Stomach (tissue), 9 donors: ENCODE measurements around the gene HBA1. TPM values are rescaled to one million over a fixed set of nuclear protein-coding genes. Genes with fewer than 3 reads are reported as not detected.
"Not testable (repeated sequence)": the region's sequence is repeated elsewhere in the genome, so short reads cannot be mapped to it uniquely, and the experiment has no call there.

Experiments used
- DNase-seq, 2 donors: peaks; one replicate each; pipeline versions ENCODE4 v3.0.0 to v3.0.0-alpha.2; 2013 to 2019
- H3K27ac ChIP-seq, 5 donors: fragments of 200-600 bp in 4 of 5; sonication (generic) in 4 of 5; one replicate each; pipeline ENCODE4 v1.5.1; 2013 to 2019; ENCODE audit warnings: mild to moderate bottlenecking in 1 of 5, moderate library complexity in 1 of 5
- H3K27me3 ChIP-seq, 3 donors: fragments of 200-600 bp; sonication (generic); one replicate each; pipeline ENCODE4 v1.5.1; 2017 to 2019; ENCODE audit warnings: mixed run types in 1 of 3
- H3K36me3 ChIP-seq, 4 donors: fragments of 200-600 bp; sonication (generic); 1 replicate in 3 of 4; 2 replicates in 1 of 4; pipeline ENCODE4 v1.5.1; 2016 to 2019
- H3K4me1 ChIP-seq, 4 donors: fragments of 200-600 bp; sonication (generic); one replicate each; pipeline ENCODE4 v1.5.1; 2016 to 2019
- H3K4me3 ChIP-seq, 4 donors: fragments of 200-600 bp; sonication (generic) in 3 of 4; one replicate each; pipeline ENCODE4 v1.5.1; 2016 to 2019; ENCODE audit warnings: mild to moderate bottlenecking in 1 of 4
- H3K9me3 ChIP-seq, 4 donors: fragments of 200-600 bp; sonication (generic); one replicate each; pipeline ENCODE4 v1.5.1; 2016 to 2019
- EP300 ChIP-seq: sonication (generic); formaldehyde crosslinking; IDR thresholded peaks from one replicate; pipeline ENCODE4 v1.6.1; 2017; ENCODE audit warnings: antibody characterized with exemption
- POLR2A ChIP-seq, 4 donors: fragments of 450-650 bp; IDR thresholded peaks; one replicate each; pipeline ENCODE4 v1.6.1; 2016; ENCODE audit warnings: antibody characterized with exemption in 4 of 4, control low read depth in 2 of 4, mild to moderate bottlenecking in 1 of 4, moderate library complexity in 1 of 4
- POLR2AphosphoS5 ChIP-seq, 3 donors: sonication (generic); formaldehyde crosslinking; IDR thresholded peaks; one replicate each; pipeline ENCODE4 v1.6.1; 2016; ENCODE audit warnings: antibody characterized with exemption in 3 of 3
- WGBS, 5 donors: extraction: QIAGEN DNeasy Blood & Tissue Kit in 3 of 5; methylation state at CpG; one replicate each; pipeline versions ENCODE4 v1.1.5 to v1.1.7; 2013 to 2018; 5-methylcytosine and 5-hydroxymethylcytosine counted together
- intact Hi-C: fragments of 100-400 bp; cut with DNase I; formaldehyde crosslinking; loops from one replicate; pipeline ENCODE4 v1.15.1; 2023; ENCODE audit warnings: low total_unique reads
- polyA plus RNA-seq, 3 donors: library from polyadenylated mRNA; stranded (reverse); fragments of 200-250 nt; gene quantifications; one replicate each; pipeline ENCODE4 v1.2.3, GENCODE V29; 2013
- total RNA-seq, 5 donors: library from RNA; depleted of rRNA; stranded (reverse); fragments of >200 nt; gene quantifications; one replicate each; pipeline versions ENCODE4 v1.1.0 to v1.2.3, GENCODE V29; 2014 to 2016
- TF ChIP-seq, protein P1 (sequence below), 7 experiments: fragments of 450-650 bp in 4 of 7; fragments of 200-600 bp in 3 of 7; sonication (generic) in 3 of 7; IDR thresholded peaks; one replicate each; pipeline ENCODE4 v1.5.1; 2016 to 2019; ENCODE audit warnings: antibody characterized with exemption in 7 of 7, control low read depth in 2 of 7, mild to moderate bottlenecking in 1 of 7
- donor health status: healthy with polysubstance abuse.
- donor health status: Bipolar disorder and iron deficiency.
- donor health status: healthy.

HBA1 gene
- total and polyA plus RNA-seq, 8 donors = 0.88 to 263 (median 20.3) TPM; not detected in 4

- WGBS, 5 donors = 16 to 28% (median 19%) methylated on average over 7 to 8 of the region's 8 CpGs
- no peaks in the 10 kb centered on the region for H3K9me3 ChIP-seq
- intact Hi-C loops = no loop called here
- DNase-seq = no peak
- H3K27ac ChIP-seq = no peak overlapping the region
- no peaks in the 10 kb centered on the region for H3K36me3 ChIP-seq
- H3K27me3 ChIP-seq = peaks cover 33 to 86% (median 72%) of the 10 kb centered on the region in 3 donors
- H3K4me3 ChIP-seq = no peak overlapping the region
- TF ChIP-seq POLR2A (IDR thresholded peaks at IDR 0.05) (no peak), EP300 (no peak), POLR2AphosphoS5 (IDR thresholded peaks at IDR 0.05) (no peak)
- TF ChIP-seq, protein P1, sequence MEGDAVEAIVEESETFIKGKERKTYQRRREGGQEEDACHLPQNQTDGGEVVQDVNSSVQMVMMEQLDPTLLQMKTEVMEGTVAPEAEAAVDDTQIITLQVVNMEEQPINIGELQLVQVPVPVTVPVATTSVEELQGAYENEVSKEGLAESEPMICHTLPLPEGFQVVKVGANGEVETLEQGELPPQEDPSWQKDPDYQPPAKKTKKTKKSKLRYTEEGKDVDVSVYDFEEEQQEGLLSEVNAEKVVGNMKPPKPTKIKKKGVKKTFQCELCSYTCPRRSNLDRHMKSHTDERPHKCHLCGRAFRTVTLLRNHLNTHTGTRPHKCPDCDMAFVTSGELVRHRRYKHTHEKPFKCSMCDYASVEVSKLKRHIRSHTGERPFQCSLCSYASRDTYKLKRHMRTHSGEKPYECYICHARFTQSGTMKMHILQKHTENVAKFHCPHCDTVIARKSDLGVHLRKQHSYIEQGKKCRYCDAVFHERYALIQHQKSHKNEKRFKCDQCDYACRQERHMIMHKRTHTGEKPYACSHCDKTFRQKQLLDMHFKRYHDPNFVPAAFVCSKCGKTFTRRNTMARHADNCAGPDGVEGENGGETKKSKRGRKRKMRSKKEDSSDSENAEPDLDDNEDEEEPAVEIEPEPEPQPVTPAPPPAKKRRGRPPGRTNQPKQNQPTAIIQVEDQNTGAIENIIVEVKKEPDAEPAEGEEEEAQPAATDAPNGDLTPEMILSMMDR (IDR thresholded peaks at IDR 0.05) = no peak
- peaks cover 5 to 31% (median 16%) of the 10 kb centered on the region in 4 donors for H3K4me1 ChIP-seq
Observed at GRCh38 chr16:175011-175949, 1.2 kb upstream of the HBA1 start.

GRCh38 chr16:176006-176405 is 474 bp upstream of the HBA1 start:
- H3K4me3 ChIP-seq, H3K36me3 ChIP-seq, DNase-seq, H3K9me3 ChIP-seq, intact Hi-C loops, H3K27ac ChIP-seq: not testable (repeated sequence)
- Histone ChIP-seq H3K4me1 (peaks cover 12 to 39% (median 23%) of the 10 kb centered on the region in 4 donors), H3K27me3 (peaks cover 34 to 86% (median 73%) of the 10 kb centered on the region in 3 donors)
- WGBS, 5 donors = 0 to 4% (median 1%) methylated on average over 14 to 23 of the region's 39 CpGs; no CpG with 5 or more reads in 1 of the 5 donors

DNA sequence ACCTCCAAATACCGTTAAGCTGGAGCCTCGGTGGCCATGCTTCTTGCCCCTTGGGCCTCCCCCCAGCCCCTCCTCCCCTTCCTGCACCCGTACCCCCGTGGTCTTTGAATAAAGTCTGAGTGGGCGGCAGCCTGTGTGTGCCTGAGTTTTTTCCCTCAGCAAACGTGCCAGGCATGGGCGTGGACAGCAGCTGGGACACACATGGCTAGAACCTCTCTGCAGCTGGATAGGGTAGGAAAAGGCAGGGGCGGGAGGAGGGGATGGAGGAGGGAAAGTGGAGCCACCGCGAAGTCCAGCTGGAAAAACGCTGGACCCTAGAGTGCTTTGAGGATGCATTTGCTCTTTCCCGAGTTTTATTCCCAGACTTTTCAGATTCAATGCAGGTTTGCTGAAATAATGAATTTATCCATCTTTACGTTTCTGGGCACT is 928 bp downstream of the HBA1 start:
- no peaks in the 10 kb centered on the region for H3K36me3 ChIP-seq
- H3K4me3 ChIP-seq = no peak overlapping the region
- DNase-seq = peak in 1 of 2 donors; percentile 61
- no peak overlapping the region for H3K27ac ChIP-seq
- H3K27me3 ChIP-seq = peaks cover 29 to 80% (median 70%) of the 10 kb centered on the region in 3 donors
- 2 to 7% (median 6%) methylated on average over 13 of the region's 13 CpGs for WGBS, 5 donors
- peaks cover 18 to 48% (median 31%) of the 10 kb centered on the region in 4 donors for H3K4me1 ChIP-seq
- H3K9me3 ChIP-seq = no peaks in the 10 kb centered on the region
- no peak for TF ChIP-seq POLR2AphosphoS5 (IDR thresholded peaks at IDR 0.05)
- TF ChIP-seq, protein P1 (IDR thresholded peaks at IDR 0.05) = no peak
- no peak for TF ChIP-seq EP300
- intact Hi-C loops = no loop called here

- Histone ChIP-seq H3K4me3 (no peak overlapping the region), H3K9me3 (no peaks in the 10 kb centered on the region), H3K27me3 (peaks cover 29 to 79% (median 69%) of the 10 kb centered on the region in 3 donors), H3K27ac (no peak overlapping the region), H3K36me3 (no peaks in the 10 kb centered on the region), H3K4me1 (peaks cover 18 to 48% (median 31%) of the 10 kb centered on the region in 4 donors)
- WGBS, 5 donors = 37 to 69% (median 44%) methylated on average over 9 to 11 of the region's 11 CpGs
- no peak for DNase-seq
- intact Hi-C loops = no loop called here
- TF ChIP-seq, protein P1 (IDR thresholded peaks at IDR 0.05) = no peak
- TF ChIP-seq POLR2AphosphoS5 (IDR thresholded peaks at IDR 0.05) (no peak), EP300 (no peak), POLR2A (IDR thresholded peaks at IDR 0.05) (no peak)
Observed at GRCh38 chr16:177981-178667, 1.6 kb downstream of the HBA1 start.
